Loucy (cell line): ENCODE data around the gene TMEM156.

Source experiments
- EZH2phosphoT487 ChIP-seq: fragments of 200-600 bp; IDR thresholded peaks from 2 replicates; pipeline ENCODE4 v1.6.1; 2018; ENCODE audit warnings: antibody characterized with exemption, mild to moderate bottlenecking, moderate library complexity, borderline replicate concordance
- TF ChIP-seq, protein P1 (sequence below): fragments of 200-600 bp; sonication (generic); conservative IDR thresholded peaks from 2 replicates; pipeline ENCODE4 v1.5.1; 2014; ENCODE audit warnings: mild to moderate bottlenecking, antibody characterized with exemption, low read length

DNA sequence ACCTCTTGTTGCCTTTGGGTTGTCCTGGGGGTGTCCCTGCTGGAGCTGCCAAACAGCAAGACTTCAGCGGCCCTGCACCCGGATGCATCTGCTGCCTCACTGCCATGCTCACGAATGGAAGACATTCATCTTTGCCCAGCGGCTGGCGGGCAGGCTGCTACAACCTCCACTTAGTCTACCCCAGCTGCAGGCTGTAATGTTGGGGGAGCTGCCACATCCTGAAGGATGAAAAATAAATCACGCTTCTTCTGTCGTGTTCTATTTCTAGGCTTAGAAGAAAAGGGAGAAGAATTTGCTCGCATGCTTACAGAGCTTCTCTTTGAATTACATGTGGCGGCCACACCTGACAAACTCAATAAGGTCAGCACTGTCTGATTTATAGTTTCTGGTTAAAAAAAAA is 103.2 kb downstream of the TMEM156 start:
- TF ChIP-seq, protein P1, sequence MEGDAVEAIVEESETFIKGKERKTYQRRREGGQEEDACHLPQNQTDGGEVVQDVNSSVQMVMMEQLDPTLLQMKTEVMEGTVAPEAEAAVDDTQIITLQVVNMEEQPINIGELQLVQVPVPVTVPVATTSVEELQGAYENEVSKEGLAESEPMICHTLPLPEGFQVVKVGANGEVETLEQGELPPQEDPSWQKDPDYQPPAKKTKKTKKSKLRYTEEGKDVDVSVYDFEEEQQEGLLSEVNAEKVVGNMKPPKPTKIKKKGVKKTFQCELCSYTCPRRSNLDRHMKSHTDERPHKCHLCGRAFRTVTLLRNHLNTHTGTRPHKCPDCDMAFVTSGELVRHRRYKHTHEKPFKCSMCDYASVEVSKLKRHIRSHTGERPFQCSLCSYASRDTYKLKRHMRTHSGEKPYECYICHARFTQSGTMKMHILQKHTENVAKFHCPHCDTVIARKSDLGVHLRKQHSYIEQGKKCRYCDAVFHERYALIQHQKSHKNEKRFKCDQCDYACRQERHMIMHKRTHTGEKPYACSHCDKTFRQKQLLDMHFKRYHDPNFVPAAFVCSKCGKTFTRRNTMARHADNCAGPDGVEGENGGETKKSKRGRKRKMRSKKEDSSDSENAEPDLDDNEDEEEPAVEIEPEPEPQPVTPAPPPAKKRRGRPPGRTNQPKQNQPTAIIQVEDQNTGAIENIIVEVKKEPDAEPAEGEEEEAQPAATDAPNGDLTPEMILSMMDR: no peak
- TF ChIP-seq EZH2phosphoT487: no peak
